HG03442 (cell line): ENCODE data around the gene GGN.
"Not testable (repeated sequence)": the region's sequence is repeated elsewhere in the genome, so short reads cannot be mapped to it uniquely, and the experiment has no call there.

Source experiments
- ATAC-seq: cut with Tn5 transposase; IDR thresholded peaks from one replicate; pipeline ENCODE4 v1.9.1; 2021; ENCODE audit warnings: mild to moderate bottlenecking, moderate library complexity; ENCODE audit not compliant: unreplicated experiment

The GGN gene

GRCh38 chr19:38362946-38363688 is 24.7 kb downstream of the GGN start:
- ATAC-seq = not testable (repeated sequence)

GRCh38 chr19:38362076-38362945 is 25.5 kb downstream of the GGN start:
- no peak for ATAC-seq

- no peak for ATAC-seq
Measured at GRCh38 chr19:38361633-38362075, 26.2 kb downstream of the GGN start.

GRCh38 chr19:38360839-38361631 is 26.8 kb downstream of the GGN start:
- ATAC-seq = no peak

- ATAC-seq = no peak
Measured at GRCh38 chr19:38360351-38360750, 27.5 kb downstream of the GGN start.

GRCh38 chr19:38359242-38360021 is 28.4 kb downstream of the GGN start:
- no peak for ATAC-seq

GRCh38 chr19:38358071-38358470 is 29.8 kb downstream of the GGN start:
- ATAC-seq = no peak

- ATAC-seq = no peak
Measured at GRCh38 chr19:38355728-38356725, 31.8 kb downstream of the GGN start.

- ATAC-seq = no peak
Measured at GRCh38 chr19:38352611-38353010, 35.2 kb downstream of the GGN start.

- ATAC-seq = no peak
Measured at GRCh38 chr19:38351865-38352395, 35.9 kb downstream of the GGN start.

- ATAC-seq = no peak
Measured at GRCh38 chr19:38350883-38351282, 37.0 kb downstream of the GGN start.

GRCh38 chr19:38346837-38347236 is 41.0 kb downstream of the GGN start:
- ATAC-seq = no peak

- no peak for ATAC-seq
Measured at GRCh38 chr19:38340927-38341326, 46.9 kb downstream of the GGN start.

- not testable (repeated sequence) for ATAC-seq
Measured at GRCh38 chr19:38339011-38339410, 48.8 kb downstream of the GGN start.

GRCh38 chr19:38337360-38337653 is 50.5 kb downstream of the GGN start:
- ATAC-seq = no peak

GRCh38 chr19:38336638-38337359 is 51.0 kb downstream of the GGN start:
- peak; percentile 35 for ATAC-seq

GRCh38 chr19:38335949-38336637 is 51.7 kb downstream of the GGN start:
- peak; percentile 63 for ATAC-seq
